Fibroblast of the aortic adventitia (primary cell): Measurements from ENCODE around the gene GINM1. TPM values are rescaled to one million over a fixed set of nuclear protein-coding genes. Genes with fewer than 3 reads are reported as not detected.

ENCODE experiments used
- DNase-seq: peaks from one replicate; pipeline ENCODE4 v3.0.0-alpha.2; 2010; ENCODE audit warnings: low read depth
- H3K4me3 ChIP-seq: 2 replicates; pipeline ENCODE4 v1.5.1; 2011; ENCODE audit warnings: low read depth, mild to moderate bottlenecking, control low read depth, low read length, moderate library complexity
- CTCF ChIP-seq: IDR thresholded peaks from 2 replicates; pipeline ENCODE4 v1.5.1; 2011; ENCODE audit warnings: mild to moderate bottlenecking, low read length, control low read depth, inconsistent platforms; ENCODE audit not compliant: insufficient read depth
- total RNA-seq: library from RNA; depleted of rRNA; stranded (reverse); fragments of >200 nt; gene quantifications from 2 replicates; pipeline ENCODE4 v1.2.3, GENCODE V29; 2012; ENCODE audit warnings: low replicate concordance

The GINM1 gene
- total RNA-seq, 1 donor: 63.4 TPM

- peak within 1 kb of the TSS; percentile 100 for H3K4me3 ChIP-seq
- TF ChIP-seq CTCF: peak; percentile 81
- peak; percentile 94 for DNase-seq
These were observed 20.3 kb upstream of the GINM1 start, which contains the start of gene PPIL4 for GRCh38 chr6:149545754-149546471. TSS of gene PPIL4 (minus strand) at chr6:149546043. CDS start at chr6:149546005, 38 bp downstream.

- DNase-seq: no peak
- H3K4me3 ChIP-seq: no peak overlapping the region
- no peak for TF ChIP-seq CTCF
These were observed 14.3 kb upstream of the GINM1 start for GRCh38 chr6:149551920-149552319.

GRCh38 chr6:149558029-149558428 lies 8.1 kb upstream of the GINM1 start:
- DNase-seq: no peak
- H3K4me3 ChIP-seq: no peak overlapping the region
- no peak for TF ChIP-seq CTCF

DNA sequence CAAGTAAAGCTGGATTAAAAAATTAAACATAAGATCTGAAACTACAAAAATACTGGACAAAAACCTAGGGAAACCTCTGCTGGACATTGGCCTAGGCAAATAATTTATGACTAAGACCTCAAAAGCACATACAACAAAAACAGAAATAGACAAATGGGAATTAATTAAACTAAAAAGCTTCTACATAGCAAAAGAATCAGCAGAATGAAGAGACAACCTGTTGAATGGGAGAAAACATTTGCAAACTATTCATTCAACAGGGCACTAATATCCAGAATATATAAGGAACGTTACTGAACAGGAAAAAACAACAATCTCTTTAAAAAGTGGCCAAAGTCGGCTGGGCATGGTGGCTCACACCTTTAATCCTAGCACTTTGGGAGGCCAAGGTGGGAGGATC lies 6.8 kb upstream of the GINM1 start:
- no peak for TF ChIP-seq CTCF
- DNase-seq: no peak

GRCh38 chr6:149560736-149561135 lies 5.4 kb upstream of the GINM1 start:
- no peak overlapping the region for H3K4me3 ChIP-seq
- TF ChIP-seq CTCF: peak; percentile 67
- no peak for DNase-seq

More for the DNA sequence above, 6.8 kb upstream of the GINM1 start:
- no peak overlapping the region for H3K4me3 ChIP-seq

GRCh38 chr6:149563203-149563927 lies 2.8 kb upstream of the GINM1 start:
- no peak for TF ChIP-seq CTCF
- H3K4me3 ChIP-seq: no peak overlapping the region
- peak; percentile 88 for DNase-seq
